Measurements from ENCODE around the gene ZNF502. TPM values are rescaled to one million over a fixed set of nuclear protein-coding genes. Genes with fewer than 3 reads are reported as not detected.

The ZNF502 gene
- total and polyA plus RNA-seq, 2 donors (not counting 3 experiments of a cell fraction or from before 2014, with no cell fraction given) = 1.0 to 4.1 TPM

Other genes with a start within 250 kb of the ZNF502 start
- gene ZNF445, start 235.0 kb upstream of the ZNF502 start, total RNA-seq = 15.0 and 17.8 TPM in 2 replicates
- gene ZNF445, start 235.0 kb upstream of the ZNF502 start, polyA plus RNA-seq = 2.1 and 2.3 TPM in 2 replicates
- gene ZKSCAN7, start 157.5 kb upstream of the ZNF502 start, total RNA-seq = 0.95 and 1.9 TPM in 2 replicates
- gene ZKSCAN7, start 157.5 kb upstream of the ZNF502 start, polyA plus RNA-seq = 0.75 and 0.83 TPM in 2 replicates
- gene ZNF660, start 127.7 kb upstream of the ZNF502 start, total RNA-seq = 1.0 and 1.5 TPM in 2 replicates
- gene ZNF660, start 127.7 kb upstream of the ZNF502 start, polyA plus RNA-seq = 0.38 and 0.44 TPM in 2 replicates
- 6.4 and 7.1 TPM in 2 replicates for gene ZNF197, start 87.6 kb upstream of the ZNF502 start, total RNA-seq
- gene ZNF197, start 87.6 kb upstream of the ZNF502 start, polyA plus RNA-seq = 2.8 and 2.9 TPM in 2 replicates
- gene ZNF35, start 63.9 kb upstream of the ZNF502 start, total RNA-seq = 9.1 and 11.3 TPM in 2 replicates
- 2.5 TPM in 2 replicates for gene ZNF35, start 63.9 kb upstream of the ZNF502 start, polyA plus RNA-seq
- gene ZNF501, start 17.0 kb downstream of the ZNF502 start, total RNA-seq = 2.9 and 3.9 TPM in 2 replicates
- gene ZNF501, start 17.0 kb downstream of the ZNF502 start, polyA plus RNA-seq = 0.92 and 1.6 TPM in 2 replicates
- 25.2 and 28.1 TPM in 2 replicates for gene KIAA1143, start 49.0 kb downstream of the ZNF502 start, total RNA-seq
- 5.4 and 6.1 TPM in 2 replicates for gene KIAA1143, start 49.0 kb downstream of the ZNF502 start, polyA plus RNA-seq
- 20.9 and 21.6 TPM in 2 replicates for gene KIF15, start 49.1 kb downstream of the ZNF502 start, total RNA-seq
- 1.6 and 2.2 TPM in 2 replicates for gene KIF15, start 49.1 kb downstream of the ZNF502 start, polyA plus RNA-seq
- 10.6 and 13.6 TPM in 2 replicates for gene TMEM42, start 149.3 kb downstream of the ZNF502 start, total RNA-seq
- gene TMEM42, start 149.3 kb downstream of the ZNF502 start, polyA plus RNA-seq = 43.6 and 46.4 TPM in 2 replicates
- 0.24 and 0.39 TPM in 2 replicates for gene TGM4, start 161.9 kb downstream of the ZNF502 start, total RNA-seq
- gene TGM4, start 161.9 kb downstream of the ZNF502 start, polyA plus RNA-seq = 0.11 and 0.16 TPM in 2 replicates

Data from endothelial cell of umbilical vein (primary cell).